Muscle layer of colon (tissue), 2 donors: ENCODE results near the gene USP3.

ENCODE experiments used
- H3K27ac ChIP-seq: one replicate; pipeline ENCODE4 v1.7.0; 2013; ENCODE audit warnings: low read depth, mild to moderate bottlenecking, low read length, moderate library complexity
- H3K27me3 ChIP-seq, 2 donors: one replicate each; pipeline ENCODE4 v1.7.0; 2013; ENCODE audit warnings: low read length in 2 of 2, mild to moderate bottlenecking in 2 of 2; ENCODE audit not compliant: insufficient read depth in 2 of 2, control insufficient read depth in 1 of 2
- H3K36me3 ChIP-seq: one replicate; pipeline ENCODE4 v1.7.0; 2013; ENCODE audit warnings: mild to moderate bottlenecking, low read length; ENCODE audit not compliant: insufficient read depth
- H3K4me1 ChIP-seq: one replicate; pipeline ENCODE4 v1.7.0; 2013; ENCODE audit warnings: mild to moderate bottlenecking, low read length; ENCODE audit not compliant: insufficient read depth
- H3K4me3 ChIP-seq, 2 donors: one replicate each; pipeline ENCODE4 v1.7.0; 2013; ENCODE audit warnings: low read length in 2 of 2, low read depth in 1 of 2, mild to moderate bottlenecking in 1 of 2, moderate library complexity in 1 of 2
- H3K9ac ChIP-seq: one replicate; pipeline ENCODE4 v1.7.0; 2013; ENCODE audit warnings: low read length
- H3K9me3 ChIP-seq: one replicate; pipeline ENCODE4 v1.7.0; 2013; ENCODE audit warnings: mild to moderate bottlenecking, low read length
- donor health status: abdominal sarcoma.
- donor health status: Adenocarcinoma of cecum.

USP3 gene

GRCh38 chr15:63588826-63589225 is 84.4 kb downstream of the USP3 start:
- peaks cover 44% of the 10 kb centered on the region for H3K36me3 ChIP-seq
- no peaks in the 10 kb centered on the region for H3K27me3 ChIP-seq
- H3K4me1 ChIP-seq: peaks cover 17% of the 10 kb centered on the region

GRCh38 chr15:63593705-63594671 is 89.6 kb downstream of the USP3 start:
- peaks cover 36% of the 10 kb centered on the region for H3K36me3 ChIP-seq
- no peak overlapping the region for H3K4me3 ChIP-seq
- H3K9me3 ChIP-seq: no peaks in the 10 kb centered on the region
- no peak overlapping the region for H3K9ac ChIP-seq
- peak overlapping the region; percentile 97 for H3K27ac ChIP-seq
- peaks cover 27% of the 10 kb centered on the region for H3K4me1 ChIP-seq
- no peaks in the 10 kb centered on the region for H3K27me3 ChIP-seq

More at GRCh38 chr15:63588826-63589225, 84.4 kb downstream of the USP3 start:
- H3K27ac ChIP-seq: no peak overlapping the region
- H3K4me3 ChIP-seq: no peak overlapping the region
- H3K9ac ChIP-seq: no peak overlapping the region
- no peaks in the 10 kb centered on the region for H3K9me3 ChIP-seq

DNA sequence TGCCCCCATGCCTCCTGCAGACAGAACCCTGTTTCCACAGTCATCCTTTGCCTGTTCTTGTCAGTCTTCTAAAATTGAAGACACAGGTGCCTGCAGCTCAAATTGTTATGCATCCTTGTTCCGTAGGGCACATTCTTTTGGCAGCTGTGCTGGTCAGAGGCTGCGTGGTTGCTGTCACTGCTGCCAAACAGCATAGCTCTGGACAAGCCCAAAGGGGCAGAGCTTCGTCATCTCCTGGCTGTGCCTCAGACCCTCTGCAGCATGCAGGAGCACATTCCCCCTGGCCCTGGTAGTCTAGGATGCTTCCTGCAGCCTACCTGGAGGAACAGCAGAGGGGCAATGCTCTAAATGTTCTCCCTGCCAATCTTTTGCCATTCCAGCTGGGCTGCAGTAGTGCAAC is 90.7 kb downstream of the USP3 start:
- Histone ChIP-seq H3K9me3 (no peaks in the 10 kb centered on the region), H3K9ac (peak overlapping the region; percentile 5), H3K36me3 (peaks cover 26% of the 10 kb centered on the region), H3K27me3 (no peaks in the 10 kb centered on the region), H3K27ac (peak overlapping the region; percentile 97), H3K4me1 (peaks cover 27% of the 10 kb centered on the region), H3K4me3 (no peak overlapping the region)

GRCh38 chr15:63595688-63596087 is 91.3 kb downstream of the USP3 start:
- Histone ChIP-seq H3K4me3 (no peak overlapping the region), H3K9ac (peak overlapping the region; percentile 94), H3K4me1 (peaks cover 27% of the 10 kb centered on the region)

GRCh38 chr15:63596676-63597037 is 92.3 kb downstream of the USP3 start:
- Histone ChIP-seq H3K27me3 (no peaks in the 10 kb centered on the region), H3K9ac (peak overlapping the region; percentile 94), H3K27ac (peak overlapping the region; percentile 97), H3K4me1 (peaks cover 29% of the 10 kb centered on the region), H3K4me3 (peak overlapping the region in 1 of 2 donors; percentile 83), H3K9me3 (no peaks in the 10 kb centered on the region), H3K36me3 (peaks cover 16% of the 10 kb centered on the region)

More at GRCh38 chr15:63595688-63596087, 91.3 kb downstream of the USP3 start:
- Histone ChIP-seq H3K27me3 (no peaks in the 10 kb centered on the region), H3K27ac (peak overlapping the region; percentile 97), H3K36me3 (peaks cover 24% of the 10 kb centered on the region), H3K9me3 (no peaks in the 10 kb centered on the region)

GRCh38 chr15:63597038-63597790 is 92.8 kb downstream of the USP3 start, which contains the start of gene FBXL22:
Gene FBXL22 (plus strand): TSS chr15:63597387. CDS start chr15:63597393, 6 bp downstream.
- H3K27ac ChIP-seq: peak within 1 kb of the TSS; percentile 97
- peak within 1 kb of the TSS; percentile 76 to 83 for H3K4me3 ChIP-seq
- H3K4me1 ChIP-seq: peaks cover 33% of the 10 kb centered on the region

GRCh38 chr15:63597821-63598220 is 93.4 kb downstream of the USP3 start:
- peak overlapping the region; percentile 76 to 83 for H3K4me3 ChIP-seq
- peaks cover 10% of the 10 kb centered on the region for H3K36me3 ChIP-seq
- peak overlapping the region; percentile 94 for H3K9ac ChIP-seq
- no peaks in the 10 kb centered on the region for H3K27me3 ChIP-seq
- peak overlapping the region; percentile 97 for H3K27ac ChIP-seq
- no peaks in the 10 kb centered on the region for H3K9me3 ChIP-seq
- peaks cover 38% of the 10 kb centered on the region for H3K4me1 ChIP-seq

More at GRCh38 chr15:63597038-63597790, 92.8 kb downstream of the USP3 start, which contains the start of gene FBXL22:
- Histone ChIP-seq H3K9ac (peak within 1 kb of the TSS; percentile 94), H3K27me3 (no peaks in the 10 kb centered on the region), H3K36me3 (peaks cover 13% of the 10 kb centered on the region), H3K9me3 (no peaks in the 10 kb centered on the region)

DNA sequence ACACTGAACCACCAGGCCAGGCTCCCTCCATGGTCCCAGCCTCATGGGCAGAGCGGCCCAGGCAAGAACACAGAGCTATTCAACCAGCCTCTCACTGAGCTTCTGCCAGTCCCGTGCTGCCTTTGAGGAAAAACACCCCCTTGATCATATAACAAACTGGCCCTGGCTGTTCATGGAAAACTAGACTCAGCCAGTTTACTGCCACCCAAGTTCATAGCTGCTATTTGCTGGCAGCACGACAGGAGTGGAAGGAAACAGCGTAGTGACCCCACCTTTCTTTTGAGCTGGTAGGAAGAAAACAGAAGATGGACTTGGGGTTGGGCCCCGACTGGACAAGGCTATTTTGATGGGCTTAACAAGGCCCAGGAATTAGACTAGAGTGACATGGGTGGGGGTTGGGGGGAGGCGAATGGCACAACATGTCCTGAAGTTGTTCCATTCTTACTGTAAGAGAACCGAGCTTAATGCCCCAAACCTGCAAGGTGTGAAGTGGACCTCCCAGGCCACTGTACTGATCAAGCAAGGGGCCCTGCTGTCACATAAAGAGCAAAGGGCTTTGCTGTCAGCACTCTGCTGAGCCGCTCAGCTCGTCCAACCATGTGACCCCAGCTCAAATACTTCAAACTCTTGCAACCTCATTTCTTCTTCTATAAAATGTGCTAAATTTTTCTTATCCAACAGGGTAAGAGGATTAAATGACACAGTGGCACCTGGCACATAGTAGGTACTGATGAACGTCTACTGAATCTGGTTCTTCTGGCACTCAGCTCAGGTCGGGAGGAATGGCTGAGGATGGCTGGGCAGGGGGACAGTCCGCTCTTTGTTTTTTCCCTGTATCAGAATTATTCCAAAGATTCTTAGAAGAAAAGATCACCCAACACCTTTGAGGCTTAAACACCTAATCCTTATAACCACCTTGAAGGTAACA is 94.3 kb downstream of the USP3 start:
- Histone ChIP-seq H3K27ac (peak overlapping the region; percentile 97), H3K36me3 (peaks cover under 1% of the 10 kb centered on the region), H3K9ac (peak overlapping the region; percentile 94), H3K9me3 (no peaks in the 10 kb centered on the region), H3K4me1 (peaks cover 39% of the 10 kb centered on the region), H3K27me3 (no peaks in the 10 kb centered on the region), H3K4me3 (peak overlapping the region; percentile 76 to 83)

DNA sequence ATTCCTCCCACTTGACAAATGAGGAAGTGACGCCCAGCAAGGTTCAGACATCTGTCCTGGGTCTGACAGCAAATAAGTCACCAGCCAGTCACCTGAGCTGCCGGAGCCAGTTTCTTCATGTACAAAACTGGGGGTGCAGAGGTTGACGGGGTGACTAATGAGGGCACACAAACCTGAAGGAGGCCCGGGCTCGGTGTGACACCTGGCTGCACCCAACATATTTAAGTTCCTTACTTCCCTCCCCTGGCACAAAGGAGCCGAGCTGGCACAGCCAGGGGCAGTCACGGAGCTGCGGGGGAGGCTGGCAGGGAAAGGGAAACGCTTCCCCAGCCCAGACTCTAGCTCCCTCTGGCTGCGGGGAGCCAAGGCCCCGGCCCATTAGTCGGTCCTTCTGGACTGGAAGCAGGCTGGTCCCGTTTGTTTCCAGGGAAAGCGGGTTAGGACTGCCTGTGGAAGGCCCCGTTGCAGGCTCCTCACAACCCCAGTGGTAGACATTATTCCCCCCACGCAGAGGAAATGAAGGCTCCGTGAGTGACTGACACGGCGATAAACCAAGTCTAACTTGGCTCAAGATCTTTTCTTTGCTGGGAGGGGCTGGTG is 95.1 kb downstream of the USP3 start:
- Histone ChIP-seq H3K27me3 (no peaks in the 10 kb centered on the region), H3K9me3 (no peaks in the 10 kb centered on the region), H3K36me3 (no peaks in the 10 kb centered on the region), H3K27ac (peak overlapping the region; percentile 97), H3K9ac (peak overlapping the region; percentile 94), H3K4me1 (peaks cover 38% of the 10 kb centered on the region), H3K4me3 (peak overlapping the region; percentile 76 to 83)

DNA sequence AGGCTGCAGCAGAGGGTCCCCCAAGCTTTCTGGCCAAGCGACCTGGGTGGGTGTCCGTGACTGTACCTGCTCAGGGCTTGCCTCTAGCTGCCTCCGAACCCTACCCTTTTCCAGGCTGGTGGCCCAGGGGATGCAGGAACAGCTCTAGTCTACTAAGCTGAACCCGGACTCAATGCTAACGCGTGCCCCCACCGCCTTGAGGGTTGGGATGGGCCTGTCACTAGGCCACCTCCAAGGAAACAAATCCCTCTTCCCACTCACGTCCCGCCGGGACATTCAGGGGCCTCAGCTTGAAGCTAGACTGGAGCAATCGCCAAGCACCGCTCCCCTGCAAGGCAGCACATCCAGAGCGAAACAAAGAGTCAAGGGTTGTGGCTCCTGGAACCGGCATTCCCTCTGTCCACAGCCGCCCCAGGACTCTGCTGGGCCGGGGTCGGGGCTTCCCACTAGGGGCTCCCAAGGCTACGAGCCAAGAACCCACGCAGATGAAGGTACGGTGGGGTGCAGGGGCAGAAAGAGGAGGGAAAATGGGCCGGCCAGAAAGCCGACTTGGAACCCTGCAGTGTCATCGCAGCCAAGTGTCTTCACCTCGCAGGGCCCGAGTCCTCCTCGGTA is 95.7 kb downstream of the USP3 start:
- H3K4me3 ChIP-seq: peak overlapping the region; percentile 76 to 83
- H3K36me3 ChIP-seq: no peaks in the 10 kb centered on the region
- peak overlapping the region; percentile 97 for H3K27ac ChIP-seq
- H3K4me1 ChIP-seq: peaks cover 32% of the 10 kb centered on the region
- no peaks in the 10 kb centered on the region for H3K9me3 ChIP-seq
- H3K27me3 ChIP-seq: no peaks in the 10 kb centered on the region
- H3K9ac ChIP-seq: peak overlapping the region; percentile 94
